AG20443 (cell line): ENCODE results near the gene RLN3.

ENCODE experiments used
- DNase-seq: peaks from one replicate; pipeline ENCODE4 v3.0.0; 2012; ENCODE audit warnings: low spot score, mixed read lengths

Gene RLN3

DNA sequence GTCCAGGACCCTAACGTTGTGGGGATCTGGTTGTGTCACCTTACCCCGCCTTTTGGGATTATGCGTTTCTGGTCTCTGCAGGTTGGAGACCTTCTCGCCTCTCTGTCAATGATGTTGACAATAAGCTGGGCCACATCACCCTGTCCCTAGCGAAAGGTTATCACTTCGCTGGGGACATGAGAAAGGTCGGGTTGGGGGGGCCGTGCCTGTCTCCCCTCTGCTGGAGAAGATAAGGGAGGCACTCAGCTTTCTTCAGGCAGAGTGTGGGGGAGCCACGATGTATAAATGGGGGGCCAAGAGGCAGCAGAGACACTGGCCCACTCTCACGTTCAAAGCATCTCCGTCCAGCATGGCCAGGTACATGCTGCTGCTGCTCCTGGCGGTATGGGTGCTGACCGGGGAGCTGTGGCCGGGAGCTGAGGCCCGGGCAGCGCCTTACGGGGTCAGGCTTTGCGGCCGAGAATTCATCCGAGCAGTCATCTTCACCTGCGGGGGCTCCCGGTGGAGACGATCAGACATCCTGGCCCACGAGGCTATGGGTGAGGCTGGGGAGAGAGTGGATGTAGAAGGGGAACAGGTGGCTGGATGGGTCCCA is at the start of gene RLN3:
TSS of gene RLN3 (plus strand) at position 293 of the 595 bp plus-strand sequence. CDS start at position 350, 57 bp downstream.
- no peak for DNase-seq

- peak; percentile 53 for DNase-seq
Measured at GRCh38 chr19:13978351-13979243, 49.4 kb upstream of the RLN3 start.

DNA sequence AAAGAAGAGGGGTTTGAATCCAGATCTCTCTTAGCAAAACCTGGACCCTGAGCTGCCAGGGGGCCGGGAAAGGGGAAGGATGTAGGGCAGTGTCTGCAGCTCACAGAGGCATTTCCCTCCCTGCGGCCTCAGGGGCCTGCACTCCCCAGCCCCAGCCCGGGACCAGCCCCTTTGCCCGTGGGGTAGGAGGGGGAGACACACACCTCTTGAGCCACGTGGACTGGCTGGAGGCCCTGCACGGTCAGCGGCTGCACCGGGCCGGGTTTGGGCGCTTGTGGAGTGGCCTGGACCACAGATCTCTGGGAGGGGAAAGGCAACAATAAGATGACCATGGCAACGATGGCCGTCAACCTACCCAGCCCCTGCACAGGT is 48.7 kb upstream of the RLN3 start:
- no peak for DNase-seq

GRCh38 chr19:13979686-13980085 is 48.3 kb upstream of the RLN3 start:
- no peak for DNase-seq

GRCh38 chr19:13980340-13980739 is 47.6 kb upstream of the RLN3 start:
- no peak for DNase-seq

DNA sequence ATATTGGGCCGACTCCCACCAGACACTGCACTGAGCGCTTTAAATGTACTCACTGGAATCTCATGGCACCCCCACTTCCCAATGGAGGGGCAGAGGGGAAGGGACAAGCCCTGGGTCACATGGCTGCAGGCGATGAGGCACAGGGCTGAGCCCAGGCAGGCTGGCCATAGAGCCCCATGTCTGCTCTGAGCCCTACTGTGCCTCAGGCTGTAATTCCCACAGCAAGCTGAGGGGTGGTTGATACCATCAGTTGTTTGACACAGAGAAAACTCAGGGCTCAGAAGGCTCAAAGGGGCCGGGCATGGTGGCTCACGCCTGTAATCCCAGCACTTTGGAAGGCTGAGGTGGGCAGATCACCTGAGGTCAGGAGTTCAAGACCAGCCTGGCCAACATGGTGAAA is 46.9 kb upstream of the RLN3 start:
- DNase-seq = no peak

DNA sequence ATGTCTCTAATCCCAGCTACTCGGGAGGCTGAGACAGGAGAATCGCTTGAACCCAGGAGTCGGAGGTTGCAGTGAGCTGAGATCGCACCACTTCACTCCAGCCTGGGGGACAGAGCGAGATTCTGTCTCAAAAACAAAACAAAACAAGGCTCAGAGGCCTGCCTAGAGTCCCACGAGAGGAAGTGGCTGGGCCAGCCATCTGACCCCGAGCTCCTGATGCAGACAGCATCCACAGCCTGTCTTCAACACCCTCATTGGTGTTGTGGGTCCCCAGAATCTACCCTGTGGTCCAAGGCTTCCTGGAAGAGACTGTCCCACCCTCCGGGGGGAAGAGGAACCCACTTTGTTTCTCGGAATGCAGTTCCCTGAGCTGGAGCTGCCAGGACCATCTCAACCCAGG is 46.5 kb upstream of the RLN3 start:
- DNase-seq = no peak

GRCh38 chr19:13981988-13982501 is 45.9 kb upstream of the RLN3 start:
- no peak for DNase-seq

- DNase-seq = no peak
Measured at GRCh38 chr19:13982773-13983172, 45.2 kb upstream of the RLN3 start.

GRCh38 chr19:13983213-13983889 is 44.6 kb upstream of the RLN3 start:
- DNase-seq = no peak

- DNase-seq = no peak
Measured at GRCh38 chr19:13984186-13984585, 43.8 kb upstream of the RLN3 start.

- DNase-seq = no peak
Measured at GRCh38 chr19:13984875-13985741, 42.8 kb upstream of the RLN3 start.

DNA sequence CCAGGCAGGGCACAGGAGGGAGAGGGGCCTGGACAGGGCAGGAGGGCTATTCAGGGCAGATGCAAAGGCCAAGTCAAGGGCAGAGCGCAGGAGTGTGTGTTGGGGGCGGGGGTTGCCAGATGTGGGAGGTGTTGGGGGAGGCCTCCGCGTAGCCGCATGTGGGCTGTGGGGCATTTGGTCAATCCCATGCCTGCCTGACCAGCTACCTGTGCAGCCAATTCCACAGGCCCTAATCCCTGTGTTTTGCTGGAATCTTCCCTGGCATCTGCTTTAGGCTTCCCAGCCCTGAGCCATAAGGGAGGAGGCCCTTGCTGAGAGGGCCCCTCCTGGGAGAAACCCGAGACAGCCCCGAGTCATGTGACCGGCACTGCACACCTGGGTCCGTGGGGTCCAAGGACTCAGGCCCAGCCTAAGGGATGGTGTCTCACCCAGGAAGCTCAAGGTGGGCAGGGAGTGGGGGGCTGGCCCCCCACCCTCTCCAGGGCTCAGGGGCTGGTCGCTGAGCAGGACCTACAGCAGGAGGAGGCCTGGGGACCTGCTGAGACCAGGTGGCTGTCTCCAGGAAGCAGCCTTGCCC is 42.1 kb upstream of the RLN3 start:
- DNase-seq = no peak

GRCh38 chr19:13986348-13986904 is 41.5 kb upstream of the RLN3 start:
- peak; percentile 97 for DNase-seq

- DNase-seq = no peak
Measured at GRCh38 chr19:13987101-13987890, 40.7 kb upstream of the RLN3 start.

DNA sequence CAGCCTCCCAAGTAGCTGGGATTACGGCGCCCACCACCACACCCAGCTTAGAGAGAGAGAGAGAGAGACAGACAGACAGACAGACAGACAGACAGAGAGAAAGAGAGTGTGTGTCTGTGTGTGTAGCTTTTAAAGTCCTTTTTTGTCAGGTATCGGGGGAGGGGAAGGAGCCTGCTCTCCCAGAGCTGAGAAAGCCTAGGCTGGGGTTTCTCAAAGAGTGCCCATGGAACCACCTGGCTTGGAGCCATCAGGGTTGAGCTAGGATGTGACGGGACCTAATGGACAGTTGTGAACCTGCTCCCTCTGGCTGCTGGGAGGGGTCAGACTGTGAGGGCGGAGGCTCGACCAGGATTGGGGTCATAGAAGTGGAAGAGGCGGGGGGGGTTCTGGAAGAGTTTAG is 38.5 kb upstream of the RLN3 start:
- DNase-seq = no peak

DNA sequence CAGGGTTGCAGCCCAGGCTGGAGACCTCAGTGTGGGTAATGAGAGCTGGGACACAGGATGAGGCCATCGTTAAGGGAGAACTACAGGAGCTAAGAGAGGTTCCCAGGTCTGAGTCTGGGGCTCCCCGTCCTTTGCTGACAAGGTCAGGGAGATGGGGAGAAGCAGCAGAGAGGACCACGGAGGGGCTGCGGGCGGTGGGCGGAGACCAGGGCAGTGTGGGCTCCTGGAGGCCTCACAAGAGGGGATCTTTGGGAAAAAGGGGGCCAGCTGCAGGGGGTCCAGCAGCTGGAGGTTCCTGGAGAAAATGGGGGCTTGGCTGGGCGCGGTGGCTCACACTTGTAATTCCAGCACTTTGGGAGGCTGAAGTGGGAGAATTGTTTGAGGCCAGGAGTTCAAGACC is 37.9 kb upstream of the RLN3 start:
- DNase-seq = no peak

GRCh38 chr19:13992025-13992424 is 35.9 kb upstream of the RLN3 start:
- DNase-seq = no peak

- DNase-seq = no peak
Measured at GRCh38 chr19:13993590-13994300, 34.2 kb upstream of the RLN3 start.
